ENCODE measurements around the gene SLC7A10.

DNA sequence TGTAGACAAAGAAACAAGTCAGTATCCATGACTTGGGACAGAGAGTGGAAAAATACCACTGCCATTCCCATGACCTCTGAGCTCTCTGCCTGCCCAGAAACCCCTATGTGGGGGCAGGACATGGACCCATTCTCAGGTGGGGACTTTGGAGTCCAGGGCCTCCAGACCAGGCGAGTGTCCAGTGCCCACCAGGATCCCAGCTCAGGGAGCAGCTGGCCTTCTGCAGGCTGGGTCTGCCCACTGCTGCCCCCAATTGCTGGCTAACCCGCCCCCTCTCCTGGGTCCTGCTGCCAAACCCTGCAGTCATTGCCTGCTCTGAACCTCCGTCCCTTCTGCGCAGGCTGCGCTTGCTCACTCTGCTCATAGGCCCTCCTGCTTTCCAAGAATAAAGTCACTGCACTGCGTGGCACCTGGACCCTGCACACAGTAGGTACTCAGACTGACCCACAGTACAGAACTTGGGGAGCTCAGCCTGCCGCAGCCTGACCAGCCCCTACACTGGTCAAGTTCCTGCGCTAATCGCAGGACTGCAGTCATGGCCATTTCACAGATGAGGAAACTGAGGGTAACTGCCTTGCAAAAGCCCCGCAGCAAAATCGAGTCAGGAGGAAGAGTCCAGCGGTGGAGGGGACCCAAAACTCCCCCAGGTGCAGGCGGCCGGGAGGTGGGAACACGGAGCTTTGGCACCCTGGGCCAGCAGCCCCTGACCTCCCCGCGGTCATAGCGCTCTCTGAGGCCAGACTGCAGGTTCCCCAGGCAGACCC, 774 bp downstream of the SLC7A10 start:
- no peak for TF ChIP-seq POLR2A (IDR thresholded peaks at IDR 0.05)
- TF ChIP-seq CTCF (IDR thresholded peaks at IDR 0.05), result no peak

Measured in esophagus squamous epithelium (tissue), 4 donors.